GM12878 (cell line): ENCODE data around the gene JADE1. TPM values are rescaled to one million over a fixed set of nuclear protein-coding genes. Genes with fewer than 3 reads are reported as not detected.

Experiments
- CHD4 ChIP-seq: fragments of 200-600 bp; sonication (generic); IDR thresholded peaks from 2 replicates; pipeline ENCODE4 v1.6.1; 2016; ENCODE audit warnings: mild to moderate bottlenecking
- CREM ChIP-seq: IDR thresholded peaks from 2 replicates; pipeline ENCODE4 v1.6.1; 2014; ENCODE audit warnings: antibody characterized with exemption, low read depth
- DPF2 ChIP-seq: fragments of 450-650 bp; IDR thresholded peaks from 2 replicates; pipeline ENCODE4 v1.6.1; 2017; ENCODE audit warnings: mild to moderate bottlenecking
- E2F8 ChIP-seq: fragments of 450-650 bp; IDR thresholded peaks from 2 replicates; pipeline ENCODE4 v1.6.1; 2018; ENCODE audit warnings: mild to moderate bottlenecking, low read depth, moderate library complexity; ENCODE audit not compliant: partially characterized antibody
- FOXK2 ChIP-seq: fragments of 450-650 bp; IDR thresholded peaks from 2 replicates; pipeline ENCODE4 v1.6.1; 2017; ENCODE audit warnings: mild to moderate bottlenecking, moderate library complexity
- FOXM1 ChIP-seq: IDR thresholded peaks from 2 replicates; pipeline ENCODE4 v1.6.1; 2012; ENCODE audit warnings: low read depth, mild to moderate bottlenecking, inconsistent platforms, low read length, moderate library complexity
- HDGF ChIP-seq: fragments of 450-650 bp; IDR thresholded peaks from 2 replicates; pipeline ENCODE4 v1.6.1; 2016; ENCODE audit warnings: antibody characterized with exemption
- LARP7 ChIP-seq: fragments of 450-650 bp; IDR thresholded peaks from 2 replicates; pipeline ENCODE4 v1.6.1; 2017; ENCODE audit warnings: mild to moderate bottlenecking
- MEF2A ChIP-seq: IDR thresholded peaks from 2 replicates; pipeline ENCODE4 v1.6.1; 2011; ENCODE audit warnings: low read depth, mild to moderate bottlenecking, low read length, moderate library complexity; ENCODE audit not compliant: insufficient read depth
- MEF2B ChIP-seq: fragments of 450-650 bp; IDR thresholded peaks from 2 replicates; pipeline ENCODE4 v1.6.1; 2018; ENCODE audit warnings: mild to moderate bottlenecking, moderate library complexity; ENCODE audit not compliant: partially characterized antibody, poor library complexity, severe bottlenecking
- MTA3 ChIP-seq: IDR thresholded peaks from 2 replicates; pipeline ENCODE4 v1.6.1; 2012; ENCODE audit warnings: low read length, inconsistent platforms, borderline replicate concordance
- PRDM15 ChIP-seq: fragments of 450-650 bp; formaldehyde crosslinking; IDR thresholded peaks from 2 replicates; pipeline ENCODE4 v1.4.0; 2020; ENCODE audit warnings: mild to moderate bottlenecking, moderate library complexity
- SMAD5 ChIP-seq: IDR thresholded peaks from 2 replicates; pipeline ENCODE4 v1.6.1; 2016; ENCODE audit warnings: antibody characterized with exemption, low read depth
- SMC3 ChIP-seq: IDR thresholded peaks from 2 replicates; pipeline ENCODE4 v1.6.1; 2011; ENCODE audit warnings: low read length, improper control_type of control experiment, borderline replicate concordance
- SREBF2 ChIP-seq: IDR thresholded peaks from 2 replicates; pipeline ENCODE4 v1.6.1; 2012; ENCODE audit warnings: mild to moderate bottlenecking, low read length
- TBL1XR1 ChIP-seq: IDR thresholded peaks from 2 replicates; pipeline ENCODE4 v1.6.1; 2012; ENCODE audit warnings: low read depth, low read length, improper control_type of control experiment
- ZNF207 ChIP-seq: fragments of 450-650 bp; IDR thresholded peaks from 2 replicates; pipeline ENCODE4 v1.6.1; 2014; ENCODE audit warnings: antibody characterized with exemption, mild to moderate bottlenecking, borderline replicate concordance
- ZNF384 ChIP-seq: IDR thresholded peaks from 2 replicates; pipeline ENCODE4 v1.6.1; 2012; ENCODE audit warnings: low read depth, mild to moderate bottlenecking, low read length, improper control_type of control experiment, borderline replicate concordance
- ZNF622 ChIP-seq: fragments of 450-650 bp; IDR thresholded peaks from 2 replicates; pipeline ENCODE4 v1.6.1; 2017; ENCODE audit warnings: mild to moderate bottlenecking, inconsistent platforms
- polyA plus RNA-seq, 11 experiments: library from polyadenylated mRNA; depleted of rRNA in 4 of 11; unstranded in 6 of 11; stranded (reverse) in 5 of 11; fragments of >200 nt; fragmentation: Nextera tagmentation in 4 of 11; fragmentation: Illumina TruSeq in 1 of 11; extraction: Ambion mirVana in 4 of 11; extraction: Trizol in 1 of 11; gene quantifications; 1 replicate in 1 of 11; 2 replicates in 10 of 11; pipeline versions ENCODE4 v1.2.1 to v1.2.3, GENCODE V29; 2011 to 2016; ENCODE audit warnings: inconsistent platforms in 2 of 11, missing spikeins in 2 of 11, low read depth in 1 of 11
- total RNA-seq, 4 experiments: library from RNA; depleted of rRNA in 3 of 4; stranded (reverse); fragments of >200 nt in 3 of 4; fragmentation: Illumina TruSeq in 1 of 4; extraction: Trizol in 1 of 4; gene quantifications; 2 replicates each; pipeline versions ENCODE4 v1.2.1 to v1.2.3, GENCODE V29; 2013 to 2021
- TF ChIP-seq, protein P1 (sequence below): IDR thresholded peaks from 2 replicates; pipeline ENCODE4 v1.6.1; 2011; ENCODE audit warnings: mild to moderate bottlenecking, low read depth, low read length, moderate library complexity; ENCODE audit not compliant: insufficient replicate concordance
- TF ChIP-seq, protein P2 (sequence below): IDR thresholded peaks from 2 replicates; pipeline ENCODE4 v1.6.1; 2011; ENCODE audit warnings: borderline replicate concordance, low read depth, mild to moderate bottlenecking, moderate library complexity, low read length; ENCODE audit not compliant: insufficient read depth, poor library complexity, severe bottlenecking

Gene JADE1
- total and polyA plus RNA-seq, 10 of the 15 experiments (the other 5 are each of a cell fraction or from before 2014, with no cell fraction given): 5.9 to 27.2 (median 15.8) TPM

DNA sequence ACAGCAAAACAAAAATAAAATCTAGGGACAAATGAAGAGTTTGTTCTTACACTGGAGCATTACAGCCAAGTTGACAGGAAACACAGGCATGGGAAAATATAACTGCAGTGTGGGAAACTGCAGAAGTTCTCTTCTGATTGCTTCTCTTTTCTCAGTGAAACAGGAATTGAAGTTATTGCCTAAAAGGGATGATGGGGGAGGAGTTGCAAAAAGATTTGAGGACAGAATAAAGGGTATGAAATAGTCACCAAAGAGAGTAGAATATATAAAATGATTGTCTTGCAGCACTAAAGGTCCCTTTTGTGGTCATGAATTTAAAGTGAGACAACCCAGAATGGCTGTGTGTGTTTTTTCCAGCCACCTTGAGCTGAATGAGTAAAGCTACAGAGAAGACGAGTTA, 103.7 kb downstream of the JADE1 start (continued):
- TF ChIP-seq MEF2B: peak; percentile 72
- no peak for TF ChIP-seq CHD4
- TF ChIP-seq CREM: no peak
- TF ChIP-seq HDGF: no peak
- TF ChIP-seq ZNF207: no peak
- no peak for TF ChIP-seq PRDM15
- TF ChIP-seq SMC3: no peak; the same call in 1 of the 2 replicates
- no peak for TF ChIP-seq ZNF622
- TF ChIP-seq LARP7: no peak
- no peak for TF ChIP-seq TBL1XR1
- peak; percentile 23; the same call in 1 of the 2 replicates for TF ChIP-seq FOXM1
- no peak for TF ChIP-seq DPF2
- 0 out of 2 replicates have a peak, but pooled peaks have one; percentile 37 for TF ChIP-seq MTA3
- TF ChIP-seq FOXK2: no peak
- TF ChIP-seq E2F8: no peak
- TF ChIP-seq MEF2A: no peak
- TF ChIP-seq, protein P1, sequence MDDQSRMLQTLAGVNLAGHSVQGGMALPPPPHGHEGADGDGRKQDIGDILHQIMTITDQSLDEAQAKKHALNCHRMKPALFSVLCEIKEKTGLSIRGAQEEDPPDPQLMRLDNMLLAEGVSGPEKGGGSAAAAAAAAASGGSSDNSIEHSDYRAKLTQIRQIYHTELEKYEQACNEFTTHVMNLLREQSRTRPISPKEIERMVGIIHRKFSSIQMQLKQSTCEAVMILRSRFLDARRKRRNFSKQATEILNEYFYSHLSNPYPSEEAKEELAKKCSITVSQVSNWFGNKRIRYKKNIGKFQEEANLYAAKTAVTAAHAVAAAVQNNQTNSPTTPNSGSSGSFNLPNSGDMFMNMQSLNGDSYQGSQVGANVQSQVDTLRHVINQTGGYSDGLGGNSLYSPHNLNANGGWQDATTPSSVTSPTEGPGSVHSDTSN: no peak
- TF ChIP-seq, protein P2, sequence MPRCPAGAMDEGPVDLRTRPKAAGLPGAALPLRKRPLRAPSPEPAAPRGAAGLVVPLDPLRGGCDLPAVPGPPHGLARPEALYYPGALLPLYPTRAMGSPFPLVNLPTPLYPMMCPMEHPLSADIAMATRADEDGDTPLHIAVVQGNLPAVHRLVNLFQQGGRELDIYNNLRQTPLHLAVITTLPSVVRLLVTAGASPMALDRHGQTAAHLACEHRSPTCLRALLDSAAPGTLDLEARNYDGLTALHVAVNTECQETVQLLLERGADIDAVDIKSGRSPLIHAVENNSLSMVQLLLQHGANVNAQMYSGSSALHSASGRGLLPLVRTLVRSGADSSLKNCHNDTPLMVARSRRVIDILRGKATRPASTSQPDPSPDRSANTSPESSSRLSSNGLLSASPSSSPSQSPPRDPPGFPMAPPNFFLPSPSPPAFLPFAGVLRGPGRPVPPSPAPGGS: peak; percentile 98
- no peak for TF ChIP-seq SREBF2
- TF ChIP-seq SMAD5: no peak
- TF ChIP-seq ZNF384: no peak
